ENCODE data around the gene ANKZF1.

DNA sequence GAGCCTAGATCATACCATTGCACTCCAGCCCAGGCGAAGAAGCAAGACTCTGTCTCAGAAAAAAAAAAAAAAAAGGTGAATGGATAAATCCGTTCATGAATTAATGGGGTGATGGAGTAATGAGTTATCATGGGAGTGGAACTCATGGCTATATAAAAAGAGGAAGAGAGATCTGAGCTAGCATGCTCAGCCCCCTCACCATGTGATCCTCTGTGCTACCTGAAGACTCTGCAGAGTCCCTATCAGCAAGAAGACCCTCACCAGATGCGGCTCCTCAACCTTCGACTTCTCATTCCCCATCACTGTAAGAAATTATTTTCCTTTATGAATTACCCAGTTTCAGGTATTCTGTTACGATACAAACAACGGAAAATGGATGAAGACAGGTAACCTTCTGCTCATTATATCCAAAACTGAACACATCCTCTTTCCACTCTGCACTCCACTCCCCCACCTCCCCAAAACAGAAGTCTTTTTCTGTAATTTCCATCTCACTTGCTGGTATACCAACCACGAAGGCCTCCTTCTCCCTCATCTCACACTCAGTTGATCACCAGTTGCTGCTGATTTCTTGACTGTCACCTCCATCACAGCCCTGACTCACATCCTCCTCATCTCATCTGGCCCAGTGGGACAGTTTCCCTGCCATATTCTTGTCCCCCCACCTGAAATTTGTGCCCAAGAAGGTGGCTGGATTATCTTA is 42.7 kb upstream of the ANKZF1 start:
- TF ChIP-seq, protein P1, sequence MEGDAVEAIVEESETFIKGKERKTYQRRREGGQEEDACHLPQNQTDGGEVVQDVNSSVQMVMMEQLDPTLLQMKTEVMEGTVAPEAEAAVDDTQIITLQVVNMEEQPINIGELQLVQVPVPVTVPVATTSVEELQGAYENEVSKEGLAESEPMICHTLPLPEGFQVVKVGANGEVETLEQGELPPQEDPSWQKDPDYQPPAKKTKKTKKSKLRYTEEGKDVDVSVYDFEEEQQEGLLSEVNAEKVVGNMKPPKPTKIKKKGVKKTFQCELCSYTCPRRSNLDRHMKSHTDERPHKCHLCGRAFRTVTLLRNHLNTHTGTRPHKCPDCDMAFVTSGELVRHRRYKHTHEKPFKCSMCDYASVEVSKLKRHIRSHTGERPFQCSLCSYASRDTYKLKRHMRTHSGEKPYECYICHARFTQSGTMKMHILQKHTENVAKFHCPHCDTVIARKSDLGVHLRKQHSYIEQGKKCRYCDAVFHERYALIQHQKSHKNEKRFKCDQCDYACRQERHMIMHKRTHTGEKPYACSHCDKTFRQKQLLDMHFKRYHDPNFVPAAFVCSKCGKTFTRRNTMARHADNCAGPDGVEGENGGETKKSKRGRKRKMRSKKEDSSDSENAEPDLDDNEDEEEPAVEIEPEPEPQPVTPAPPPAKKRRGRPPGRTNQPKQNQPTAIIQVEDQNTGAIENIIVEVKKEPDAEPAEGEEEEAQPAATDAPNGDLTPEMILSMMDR (IDR thresholded peaks at IDR 0.05 in 4 of 5, conservative IDR thresholded peaks at IDR 0.05 in 1 of 5): no peak
- no peak for TF ChIP-seq POLR2A (IDR thresholded peaks at IDR 0.05)
